ENCODE measurements around the gene NEK2. TPM values are rescaled to one million over a fixed set of nuclear protein-coding genes. Genes with fewer than 3 reads are reported as not detected.
A peak's percentile ranks its signal among the peaks of the same experiment; 100 is the strongest.

The NEK2 gene
- total and polyA plus RNA-seq, 4 donors: 1.0 to 1.5 TPM; not detected in 2

GRCh38 chr1:211660718-211661222, 14.7 kb downstream of the NEK2 start:
- H3K36me3 ChIP-seq (ENCODE audit: control insufficient read depth in 1 of 2, insufficient read depth in 2 of 2, low read length in 1 of 2): no peaks in the 10 kb centered on the region
- H3K4me1 ChIP-seq (ENCODE audit: control insufficient read depth in 1 of 2, insufficient read depth in 2 of 2, low read length in 2 of 2): no peaks in the 10 kb centered on the region
- no peak overlapping the region for H3K4me3 ChIP-seq (ENCODE audit: low read length in 2 of 2)
- ATAC-seq (ENCODE audit: low FRiP score): no peak
- 91% methylated on average over 10 of the region's 10 CpGs for WGBS, 2 donors
- DNase-seq: no peak
- H3K9me3 ChIP-seq (ENCODE audit: control insufficient read depth, low read length): no peaks in the 10 kb centered on the region
- intact Hi-C loops (cut with DNase I): no loop called here
- no peaks in the 10 kb centered on the region for H3K27me3 ChIP-seq (ENCODE audit: control insufficient read depth in 1 of 2, insufficient read depth in 2 of 2, low read length in 1 of 2)
- H3K27ac ChIP-seq (ENCODE audit: low read depth in 1 of 2, low read length in 2 of 2): no peak overlapping the region

- WGBS, 2 donors: 91 to 93% methylated on average over 4 of the region's 4 CpGs
- no peaks in the 10 kb centered on the region for H3K4me1 ChIP-seq (ENCODE audit: control insufficient read depth in 1 of 2, insufficient read depth in 2 of 2, low read length in 2 of 2)
- intact Hi-C loops (cut with DNase I): loop anchor here (5.0 to 10.0 kb wide), 3 partner anchors 139 to 332 kb away; partner anchors contain the start of gene TRAF5 (in 1 of the 2)
- H3K27ac ChIP-seq (ENCODE audit: low read depth in 1 of 2, low read length in 2 of 2): no peak overlapping the region
- H3K4me3 ChIP-seq (ENCODE audit: low read length in 2 of 2): no peak overlapping the region
- no peak for ATAC-seq (ENCODE audit: low FRiP score)
- H3K9me3 ChIP-seq (ENCODE audit: control insufficient read depth, low read length): no peaks in the 10 kb centered on the region
- H3K36me3 ChIP-seq (ENCODE audit: control insufficient read depth in 1 of 2, insufficient read depth in 2 of 2, low read length in 1 of 2): no peaks in the 10 kb centered on the region
- peak in 1 of 2 donors; percentile 38 for DNase-seq
- no peaks in the 10 kb centered on the region for H3K27me3 ChIP-seq (ENCODE audit: control insufficient read depth in 1 of 2, insufficient read depth in 2 of 2, low read length in 1 of 2)
Observed at GRCh38 chr1:211656728-211657127, 18.7 kb downstream of the NEK2 start.

- H3K27ac ChIP-seq (ENCODE audit: low read depth in 1 of 2, low read length in 2 of 2): no peak overlapping the region
- H3K36me3 ChIP-seq (ENCODE audit: control insufficient read depth in 1 of 2, insufficient read depth in 2 of 2, low read length in 1 of 2): no peaks in the 10 kb centered on the region
- peak; percentile 92 for ATAC-seq (ENCODE audit: low FRiP score)
- intact Hi-C loops (cut with DNase I): loop anchor here (1.0 to 10.0 kb wide), 7 partner anchors 78 to 330 kb away; partner anchors contain the start of gene TRAF5 (in 1 of the 2)
- no peaks in the 10 kb centered on the region for H3K9me3 ChIP-seq (ENCODE audit: control insufficient read depth, low read length)
- peak; percentile 92 to 97 for DNase-seq
- H3K4me3 ChIP-seq (ENCODE audit: low read length in 2 of 2): no peak overlapping the region
- H3K27me3 ChIP-seq (ENCODE audit: control insufficient read depth in 1 of 2, insufficient read depth in 2 of 2, low read length in 1 of 2): no peaks in the 10 kb centered on the region
- H3K4me1 ChIP-seq (ENCODE audit: control insufficient read depth in 1 of 2, insufficient read depth in 2 of 2, low read length in 2 of 2): no peaks in the 10 kb centered on the region
- WGBS, 2 donors: 36 to 37% methylated on average over 27 of the region's 27 CpGs
Observed at GRCh38 chr1:211654838-211655787, 20.3 kb downstream of the NEK2 start.

GRCh38 chr1:211653959-211654496, 21.4 kb downstream of the NEK2 start:
- no peak overlapping the region for H3K4me3 ChIP-seq (ENCODE audit: low read length in 2 of 2)
- no peak overlapping the region for H3K27ac ChIP-seq (ENCODE audit: low read depth in 1 of 2, low read length in 2 of 2)
- ATAC-seq (ENCODE audit: low FRiP score): no peak
- 75 to 77% methylated on average over 9 of the region's 9 CpGs for WGBS, 2 donors
- H3K9me3 ChIP-seq (ENCODE audit: control insufficient read depth, low read length): no peaks in the 10 kb centered on the region
- no peaks in the 10 kb centered on the region for H3K36me3 ChIP-seq (ENCODE audit: control insufficient read depth in 1 of 2, insufficient read depth in 2 of 2, low read length in 1 of 2)
- H3K4me1 ChIP-seq (ENCODE audit: control insufficient read depth in 1 of 2, insufficient read depth in 2 of 2, low read length in 2 of 2): no peaks in the 10 kb centered on the region
- DNase-seq: peak in 1 of 2 donors; percentile 46
- intact Hi-C loops (cut with DNase I): loop anchor here in 1 of 2 donors (2.0 to 10.0 kb wide), 3 partner anchors 77 to 329 kb away; partner anchors contain the start of gene TRAF5
- H3K27me3 ChIP-seq (ENCODE audit: control insufficient read depth in 1 of 2, insufficient read depth in 2 of 2, low read length in 1 of 2): no peaks in the 10 kb centered on the region

GRCh38 chr1:211653293-211653692, 22.1 kb downstream of the NEK2 start:
- H3K27me3 ChIP-seq (ENCODE audit: control insufficient read depth in 1 of 2, insufficient read depth in 2 of 2, low read length in 1 of 2): no peaks in the 10 kb centered on the region
- H3K4me3 ChIP-seq (ENCODE audit: low read length in 2 of 2): no peak overlapping the region
- H3K27ac ChIP-seq (ENCODE audit: low read depth in 1 of 2, low read length in 2 of 2): no peak overlapping the region
- 90 to 93% methylated on average over 4 of the region's 4 CpGs for WGBS, 2 donors
- H3K9me3 ChIP-seq (ENCODE audit: control insufficient read depth, low read length): no peaks in the 10 kb centered on the region
- intact Hi-C loops (cut with DNase I): loop anchor here in 1 of 2 donors (10.0 kb wide), 1 partner anchor 328 kb away; the partner anchor contains the start of gene TRAF5
- no peaks in the 10 kb centered on the region for H3K4me1 ChIP-seq (ENCODE audit: control insufficient read depth in 1 of 2, insufficient read depth in 2 of 2, low read length in 2 of 2)
- H3K36me3 ChIP-seq (ENCODE audit: control insufficient read depth in 1 of 2, insufficient read depth in 2 of 2, low read length in 1 of 2): no peaks in the 10 kb centered on the region
- ATAC-seq (ENCODE audit: low FRiP score) (no peak), DNase-seq (no peak)

GRCh38 chr1:211652371-211652770, 23.1 kb downstream of the NEK2 start:
- intact Hi-C loops (cut with DNase I): loop anchor here in 1 of 2 donors (10.0 kb wide), 1 partner anchor 328 kb away; the partner anchor contains the start of gene TRAF5
- ATAC-seq (ENCODE audit: low FRiP score) (no peak), DNase-seq (no peak)
- Histone ChIP-seq H3K27ac (ENCODE audit: low read depth in 1 of 2, low read length in 2 of 2) (no peak overlapping the region), H3K4me1 (ENCODE audit: control insufficient read depth in 1 of 2, insufficient read depth in 2 of 2, low read length in 2 of 2) (no peaks in the 10 kb centered on the region), H3K4me3 (ENCODE audit: low read length in 2 of 2) (no peak overlapping the region), H3K9me3 (ENCODE audit: control insufficient read depth, low read length) (no peaks in the 10 kb centered on the region), H3K27me3 (ENCODE audit: control insufficient read depth in 1 of 2, insufficient read depth in 2 of 2, low read length in 1 of 2) (no peaks in the 10 kb centered on the region), H3K36me3 (ENCODE audit: control insufficient read depth in 1 of 2, insufficient read depth in 2 of 2, low read length in 1 of 2) (no peaks in the 10 kb centered on the region)
- 90 to 91% methylated on average over 6 of the region's 6 CpGs for WGBS, 2 donors

GRCh38 chr1:211650904-211651303, 24.5 kb downstream of the NEK2 start:
- ATAC-seq (ENCODE audit: low FRiP score) (no peak), DNase-seq (no peak)
- Histone ChIP-seq H3K36me3 (ENCODE audit: control insufficient read depth in 1 of 2, insufficient read depth in 2 of 2, low read length in 1 of 2) (no peaks in the 10 kb centered on the region), H3K27me3 (ENCODE audit: control insufficient read depth in 1 of 2, insufficient read depth in 2 of 2, low read length in 1 of 2) (no peaks in the 10 kb centered on the region), H3K9me3 (ENCODE audit: control insufficient read depth, low read length) (no peaks in the 10 kb centered on the region), H3K4me3 (ENCODE audit: low read length in 2 of 2) (no peak overlapping the region), H3K4me1 (ENCODE audit: control insufficient read depth in 1 of 2, insufficient read depth in 2 of 2, low read length in 2 of 2) (no peaks in the 10 kb centered on the region), H3K27ac (ENCODE audit: low read depth in 1 of 2, low read length in 2 of 2) (no peak overlapping the region)
- 93 to 94% methylated on average over 7 of the region's 7 CpGs for whole genome bisulfite sequencing, 2 donors
- intact Hi-C loops (cut with DNase I): loop anchor here in 1 of 2 donors (10.0 kb wide), 1 partner anchor 326 kb away; the partner anchor contains the start of gene TRAF5

- 55 to 62% methylated on average over 9 of the region's 9 CpGs for WGBS, 2 donors
- Histone ChIP-seq H3K9me3 (ENCODE audit: control insufficient read depth, low read length) (no peaks in the 10 kb centered on the region), H3K36me3 (ENCODE audit: control insufficient read depth in 1 of 2, insufficient read depth in 2 of 2, low read length in 1 of 2) (no peaks in the 10 kb centered on the region), H3K4me3 (ENCODE audit: low read length in 2 of 2) (no peak overlapping the region), H3K4me1 (ENCODE audit: control insufficient read depth in 1 of 2, insufficient read depth in 2 of 2, low read length in 2 of 2) (no peaks in the 10 kb centered on the region), H3K27ac (ENCODE audit: low read depth in 1 of 2, low read length in 2 of 2) (no peak overlapping the region), H3K27me3 (ENCODE audit: control insufficient read depth in 1 of 2, insufficient read depth in 2 of 2, low read length in 1 of 2) (no peaks in the 10 kb centered on the region)
- ATAC-seq (ENCODE audit: low FRiP score) (peak; percentile 62), DNase-seq (peak in 1 of 2 donors; percentile 85)
- intact Hi-C loops (cut with DNase I): loop anchor here in 1 of 2 donors (5.0 kb wide), 1 partner anchor 322 kb away; the partner anchor contains the start of gene TRAF5
Observed at GRCh38 chr1:211648980-211649934, 26.2 kb downstream of the NEK2 start.

Data from aorta (tissue), 5 donors.